ENCODE data around the gene DRD3.

The DRD3 gene

DNA sequence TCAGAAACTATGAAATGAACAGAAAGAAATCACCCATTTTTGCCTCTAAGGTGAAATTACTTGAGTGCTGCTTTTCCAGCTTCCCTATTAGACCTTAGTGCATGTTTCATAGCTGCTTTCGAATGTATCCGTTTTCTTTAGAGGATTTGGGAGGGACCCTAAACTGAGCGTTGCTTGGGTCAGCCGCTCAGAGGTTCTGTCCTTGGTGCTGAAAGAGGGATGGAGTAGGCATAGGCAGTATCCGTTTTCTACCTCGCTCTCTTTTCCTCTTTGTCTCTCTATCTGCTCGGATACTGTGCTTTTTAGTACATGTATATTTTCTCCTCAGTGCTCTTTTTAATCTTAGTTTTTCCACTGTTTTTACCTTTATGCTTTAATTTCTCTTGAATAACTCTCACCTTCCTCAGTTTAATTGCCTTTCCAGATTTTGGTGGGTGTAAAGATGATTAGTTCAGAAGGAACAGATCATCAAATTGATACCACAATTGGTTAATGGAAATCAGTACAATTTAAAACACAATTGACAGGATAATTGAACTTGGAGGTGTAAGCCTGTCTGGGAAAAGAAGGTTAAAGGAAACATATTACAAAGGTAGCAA is at the start of gene DRD3:
Gene DRD3 (minus strand): TSS at position 283 of the 599 bp plus-strand sequence. CDS start 7,060 bp downstream, outside the sequence.
- H3K27ac ChIP-seq = no peak within 1 kb of the TSS
- no peak for TF ChIP-seq ZFX (IDR thresholded peaks at IDR 0.05)
- TF ChIP-seq, protein P1, sequence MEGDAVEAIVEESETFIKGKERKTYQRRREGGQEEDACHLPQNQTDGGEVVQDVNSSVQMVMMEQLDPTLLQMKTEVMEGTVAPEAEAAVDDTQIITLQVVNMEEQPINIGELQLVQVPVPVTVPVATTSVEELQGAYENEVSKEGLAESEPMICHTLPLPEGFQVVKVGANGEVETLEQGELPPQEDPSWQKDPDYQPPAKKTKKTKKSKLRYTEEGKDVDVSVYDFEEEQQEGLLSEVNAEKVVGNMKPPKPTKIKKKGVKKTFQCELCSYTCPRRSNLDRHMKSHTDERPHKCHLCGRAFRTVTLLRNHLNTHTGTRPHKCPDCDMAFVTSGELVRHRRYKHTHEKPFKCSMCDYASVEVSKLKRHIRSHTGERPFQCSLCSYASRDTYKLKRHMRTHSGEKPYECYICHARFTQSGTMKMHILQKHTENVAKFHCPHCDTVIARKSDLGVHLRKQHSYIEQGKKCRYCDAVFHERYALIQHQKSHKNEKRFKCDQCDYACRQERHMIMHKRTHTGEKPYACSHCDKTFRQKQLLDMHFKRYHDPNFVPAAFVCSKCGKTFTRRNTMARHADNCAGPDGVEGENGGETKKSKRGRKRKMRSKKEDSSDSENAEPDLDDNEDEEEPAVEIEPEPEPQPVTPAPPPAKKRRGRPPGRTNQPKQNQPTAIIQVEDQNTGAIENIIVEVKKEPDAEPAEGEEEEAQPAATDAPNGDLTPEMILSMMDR (conservative IDR thresholded peaks at IDR 0.05) = no peak

DNA sequence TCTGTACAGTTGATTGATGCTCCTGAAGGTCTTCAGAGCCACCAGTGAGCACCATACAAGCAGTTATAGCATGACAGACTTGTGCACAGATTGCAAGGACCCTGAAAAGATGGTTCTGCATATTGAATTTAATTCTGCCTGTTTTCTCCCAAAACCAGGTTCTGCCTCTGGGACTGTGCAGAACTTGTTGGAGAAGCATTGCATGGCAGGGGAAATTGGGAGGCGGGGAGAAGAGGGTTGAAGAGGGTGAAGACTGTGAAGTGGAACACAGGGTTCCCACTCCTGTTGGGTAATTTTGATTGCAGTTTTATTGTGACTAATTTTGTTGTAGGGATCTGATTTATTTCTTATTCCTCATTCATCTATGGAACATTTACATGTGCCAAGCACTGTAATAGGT is 48.2 kb upstream of the DRD3 start:
- TF ChIP-seq, protein P1 (conservative IDR thresholded peaks at IDR 0.05) = no peak
- no peak overlapping the region for H3K27ac ChIP-seq

DNA sequence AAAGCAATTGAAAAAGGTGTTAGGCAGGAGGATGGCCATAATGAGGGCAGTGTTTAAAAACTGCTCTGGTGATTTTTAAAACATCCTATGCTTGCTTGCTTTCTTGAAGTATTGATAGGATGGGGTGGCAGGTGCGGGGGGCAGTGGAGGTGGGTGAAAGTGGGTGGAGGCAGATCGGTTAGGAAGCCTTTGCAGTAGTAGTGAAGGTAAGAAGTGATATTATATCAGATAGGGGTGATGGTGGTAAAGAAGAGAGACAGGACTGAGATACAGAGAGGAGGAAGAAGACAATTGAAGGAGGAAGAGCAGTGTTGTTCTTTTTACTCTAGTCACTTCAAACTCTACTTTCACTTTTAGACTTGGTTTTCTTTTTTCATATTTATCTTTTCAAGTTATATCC is 47.5 kb upstream of the DRD3 start:
- TF ChIP-seq, protein P1 (conservative IDR thresholded peaks at IDR 0.05) = no peak
- TF ChIP-seq ZFX (IDR thresholded peaks at IDR 0.05) = no peak

DNA sequence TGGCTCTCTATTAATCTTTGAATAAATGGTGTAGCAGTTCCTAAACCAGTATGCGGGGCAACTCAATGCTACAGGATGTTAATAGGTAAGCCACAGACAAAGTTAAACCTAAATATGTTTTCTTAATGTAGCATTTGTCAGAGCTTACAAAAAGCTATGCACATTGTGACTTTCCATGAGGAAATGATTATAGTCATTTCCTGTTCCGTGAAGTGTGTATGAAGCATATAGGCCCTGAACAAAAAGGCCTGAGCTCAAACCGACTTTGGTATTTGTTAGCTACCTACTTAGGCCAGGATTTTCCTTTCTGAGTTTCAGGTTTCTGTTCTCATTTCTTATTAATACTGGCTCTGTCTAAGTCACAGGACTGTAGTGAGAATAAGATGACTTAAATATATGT is 44.3 kb upstream of the DRD3 start:
- TF ChIP-seq, protein P1 (conservative IDR thresholded peaks at IDR 0.05) = no peak
- no peak for TF ChIP-seq ZFX (IDR thresholded peaks at IDR 0.05)
- no peak overlapping the region for H3K27ac ChIP-seq

More for the DNA sequence above, 47.5 kb upstream of the DRD3 start:
- no peak overlapping the region for H3K27ac ChIP-seq

DNA sequence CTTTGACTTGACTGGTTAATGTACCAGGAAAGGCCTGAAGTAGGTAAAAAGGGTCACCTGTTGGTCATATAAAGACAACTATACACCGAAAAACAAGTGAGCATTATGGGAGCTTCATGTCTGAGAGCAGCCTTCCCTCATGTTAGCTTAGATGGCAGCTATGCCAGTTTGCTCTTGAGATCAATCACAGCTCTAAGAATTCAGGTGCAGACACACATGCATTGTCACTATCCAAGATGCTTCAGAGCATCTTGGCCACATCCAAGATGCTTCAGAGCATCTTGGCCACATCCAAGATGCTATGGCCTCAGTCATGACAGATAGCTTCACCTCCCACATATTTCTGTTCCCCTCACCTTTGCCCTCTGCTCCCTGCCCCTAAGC is 43.0 kb upstream of the DRD3 start:
- H3K27ac ChIP-seq = no peak overlapping the region
- TF ChIP-seq ZFX (IDR thresholded peaks at IDR 0.05) = no peak
- TF ChIP-seq, protein P1 (conservative IDR thresholded peaks at IDR 0.05) = no peak

DNA sequence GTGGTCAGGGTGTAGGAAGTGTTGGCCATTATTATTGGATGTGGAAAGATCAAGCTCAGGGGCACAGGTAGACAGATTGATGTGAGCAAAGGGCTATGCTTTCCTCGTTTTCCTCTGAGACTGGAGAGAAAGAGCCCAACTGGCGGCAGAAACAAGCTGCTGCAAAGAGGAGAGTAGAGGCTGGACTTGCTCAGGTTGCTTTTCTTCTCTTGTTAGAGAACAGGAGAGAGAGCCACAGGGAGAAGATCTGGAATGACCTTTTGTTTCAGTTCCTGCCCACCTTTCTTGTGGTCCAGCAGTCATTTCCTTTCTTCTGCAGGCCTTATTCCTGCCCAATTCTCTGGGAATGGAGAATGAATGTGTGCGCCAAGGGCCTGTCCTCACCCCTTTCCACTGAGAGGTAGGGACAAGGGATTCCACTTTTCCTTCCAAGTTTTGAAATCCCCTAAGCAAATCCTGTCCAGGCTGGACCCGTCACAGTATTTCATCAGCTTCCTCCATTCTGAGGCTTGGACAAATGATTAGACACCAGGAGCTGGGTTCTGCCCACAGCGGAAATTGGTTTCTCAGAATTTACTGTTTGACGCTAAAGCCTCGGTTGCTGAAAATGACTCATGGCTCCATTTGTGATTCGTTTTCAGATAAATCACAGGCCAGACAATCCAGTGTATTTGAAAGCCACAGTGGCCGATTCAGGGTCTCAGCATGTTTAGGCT is 42.5 kb upstream of the DRD3 start:
- TF ChIP-seq, protein P1 (conservative IDR thresholded peaks at IDR 0.05) = no peak
- no peak overlapping the region for H3K27ac ChIP-seq

DNA sequence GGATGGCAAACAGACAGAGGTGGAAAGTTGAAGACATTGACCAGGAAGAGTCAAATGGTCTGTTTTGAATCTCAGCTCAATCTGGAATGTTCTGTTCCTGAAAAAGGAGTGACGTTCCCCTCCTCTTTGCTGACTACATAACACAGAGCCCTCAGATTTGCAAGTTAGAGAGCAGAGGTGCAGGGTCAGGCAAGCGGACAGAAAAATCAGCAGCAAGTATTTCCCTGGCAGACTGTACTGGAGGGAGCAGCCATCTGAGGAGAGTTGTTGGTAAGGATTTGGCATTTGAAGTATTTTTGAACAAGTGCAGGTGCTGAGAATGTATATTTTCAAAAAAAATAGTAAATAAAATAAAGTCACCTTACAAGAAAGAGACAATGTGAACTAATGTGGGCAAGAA is 40.9 kb upstream of the DRD3 start:
- TF ChIP-seq, protein P1 (conservative IDR thresholded peaks at IDR 0.05) = no peak
- no peak for TF ChIP-seq ZFX (IDR thresholded peaks at IDR 0.05)
- no peak overlapping the region for H3K27ac ChIP-seq
